Upper lobe of right lung (tissue), 1 donor: ENCODE data around the gene HTR1B. TPM values are rescaled to one million over a fixed set of nuclear protein-coding genes. Genes with fewer than 3 reads are reported as not detected.

Source experiments
- ATAC-seq: fragments of 200-7000 bp; cut with Tn5 transposase; one replicate; pipeline ENCODE4 v1.9.1; 2020; ENCODE audit warnings: mild to moderate bottlenecking, moderate library complexity
- DNase-seq: peaks from one replicate; pipeline ENCODE4 v3.0.0-alpha.2; 2020
- H3K27ac ChIP-seq: fragments of 200-600 bp; one replicate; pipeline ENCODE4 v1.8.0; 2022
- H3K27me3 ChIP-seq: fragments of 200-600 bp; one replicate; pipeline ENCODE4 v1.8.0; 2022; ENCODE audit warnings: mild to moderate bottlenecking
- H3K36me3 ChIP-seq: fragments of 200-600 bp; one replicate; pipeline ENCODE4 v1.8.0; 2022
- H3K4me1 ChIP-seq: fragments of 200-600 bp; one replicate; pipeline ENCODE4 v1.8.0; 2022
- H3K4me3 ChIP-seq: fragments of 200-600 bp; one replicate; pipeline ENCODE4 v1.8.0; 2022; ENCODE audit warnings: mild to moderate bottlenecking
- H3K9me3 ChIP-seq: fragments of 200-600 bp; one replicate; pipeline ENCODE4 v1.8.0; 2022
- intact Hi-C: fragments of 100-400 bp; cut with DNase I; formaldehyde crosslinking; loops from one replicate; pipeline ENCODE4 v1.11.0; 2022
- total RNA-seq: library from RNA; stranded (reverse); fragmentation: NEBNext Ultra II Directional; extraction: Animal tissue kit (Norgen Biotek cat#: 25700); gene quantifications from one replicate; pipeline ENCODE4 v1.2.1, GENCODE V29; 2021
- TF ChIP-seq, protein P1 (sequence below): fragments of 200-600 bp; IDR thresholded peaks from one replicate; pipeline ENCODE4 v1.8.0; 2022; ENCODE audit warnings: antibody characterized with exemption
- donor health status: DM: no; HTN: yes; CAD: no; lungs with severe emphysema.

The HTR1B gene
- total RNA-seq, 1 donor from 2014 or later, result 0.84 TPM

DNA sequence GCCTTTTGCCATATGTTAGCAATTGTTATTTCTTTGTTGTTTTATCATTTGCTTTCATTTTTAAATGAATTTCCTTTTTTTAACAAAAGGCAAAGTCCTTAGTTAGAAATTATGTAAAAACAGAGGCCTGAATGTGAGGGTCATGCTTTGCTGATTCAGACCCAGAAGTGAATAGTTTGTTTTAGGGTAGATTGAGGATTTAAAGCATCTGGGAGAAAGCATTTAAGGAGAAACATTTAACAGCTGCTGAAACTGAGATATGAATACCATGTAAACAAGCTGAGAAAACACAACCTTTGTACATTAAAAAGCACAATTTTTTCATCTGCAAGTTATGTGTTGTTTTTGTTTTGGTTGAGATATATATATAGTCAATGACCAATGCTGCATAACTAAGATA is 8.0 kb downstream of the HTR1B start:
- ATAC-seq, result no peak
- H3K4me3 ChIP-seq, result no peak overlapping the region
- TF ChIP-seq, protein P1, sequence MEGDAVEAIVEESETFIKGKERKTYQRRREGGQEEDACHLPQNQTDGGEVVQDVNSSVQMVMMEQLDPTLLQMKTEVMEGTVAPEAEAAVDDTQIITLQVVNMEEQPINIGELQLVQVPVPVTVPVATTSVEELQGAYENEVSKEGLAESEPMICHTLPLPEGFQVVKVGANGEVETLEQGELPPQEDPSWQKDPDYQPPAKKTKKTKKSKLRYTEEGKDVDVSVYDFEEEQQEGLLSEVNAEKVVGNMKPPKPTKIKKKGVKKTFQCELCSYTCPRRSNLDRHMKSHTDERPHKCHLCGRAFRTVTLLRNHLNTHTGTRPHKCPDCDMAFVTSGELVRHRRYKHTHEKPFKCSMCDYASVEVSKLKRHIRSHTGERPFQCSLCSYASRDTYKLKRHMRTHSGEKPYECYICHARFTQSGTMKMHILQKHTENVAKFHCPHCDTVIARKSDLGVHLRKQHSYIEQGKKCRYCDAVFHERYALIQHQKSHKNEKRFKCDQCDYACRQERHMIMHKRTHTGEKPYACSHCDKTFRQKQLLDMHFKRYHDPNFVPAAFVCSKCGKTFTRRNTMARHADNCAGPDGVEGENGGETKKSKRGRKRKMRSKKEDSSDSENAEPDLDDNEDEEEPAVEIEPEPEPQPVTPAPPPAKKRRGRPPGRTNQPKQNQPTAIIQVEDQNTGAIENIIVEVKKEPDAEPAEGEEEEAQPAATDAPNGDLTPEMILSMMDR, result no peak
- no peaks in the 10 kb centered on the region for H3K27me3 ChIP-seq
- no peaks in the 10 kb centered on the region for H3K36me3 ChIP-seq
- no peak for DNase-seq
- intact Hi-C loops, result no loop called here
- no peaks in the 10 kb centered on the region for H3K9me3 ChIP-seq
- no peaks in the 10 kb centered on the region for H3K4me1 ChIP-seq
- no peak overlapping the region for H3K27ac ChIP-seq

DNA sequence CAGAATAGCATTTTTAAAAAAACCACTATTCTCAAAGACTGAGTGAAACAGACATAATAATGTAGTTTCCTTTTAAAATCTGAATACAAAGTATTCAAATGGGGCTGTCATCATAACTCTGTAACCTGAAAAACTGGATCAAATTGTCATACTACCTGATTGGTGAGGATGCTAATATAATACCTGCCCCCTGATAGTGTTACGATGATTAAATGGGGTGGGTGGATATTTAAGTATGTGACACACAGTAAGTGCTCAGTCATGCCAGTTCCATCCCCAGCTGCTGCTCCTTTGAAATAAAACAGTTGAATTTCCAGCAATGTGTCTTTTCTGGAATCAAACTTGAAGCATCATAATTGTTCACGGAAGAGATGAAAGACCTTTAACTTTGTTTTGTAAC is 8.9 kb downstream of the HTR1B start:
- Histone ChIP-seq H3K9me3 (no peaks in the 10 kb centered on the region), H3K36me3 (no peaks in the 10 kb centered on the region), H3K27me3 (no peaks in the 10 kb centered on the region), H3K4me3 (no peak overlapping the region), H3K27ac (no peak overlapping the region), H3K4me1 (no peaks in the 10 kb centered on the region)
- ATAC-seq (no peak), DNase-seq (no peak)
- intact Hi-C loops, result no loop called here
- TF ChIP-seq, protein P1, result no peak

- Histone ChIP-seq H3K9me3 (no peaks in the 10 kb centered on the region), H3K36me3 (no peaks in the 10 kb centered on the region), H3K27ac (no peak overlapping the region), H3K4me3 (no peak overlapping the region), H3K4me1 (no peaks in the 10 kb centered on the region), H3K27me3 (no peaks in the 10 kb centered on the region)
- ATAC-seq (no peak), DNase-seq (no peak)
- intact Hi-C loops, result no loop called here
- TF ChIP-seq, protein P1, result no peak
Measured at GRCh38 chr6:77451466-77451865, 11.8 kb downstream of the HTR1B start.

DNA sequence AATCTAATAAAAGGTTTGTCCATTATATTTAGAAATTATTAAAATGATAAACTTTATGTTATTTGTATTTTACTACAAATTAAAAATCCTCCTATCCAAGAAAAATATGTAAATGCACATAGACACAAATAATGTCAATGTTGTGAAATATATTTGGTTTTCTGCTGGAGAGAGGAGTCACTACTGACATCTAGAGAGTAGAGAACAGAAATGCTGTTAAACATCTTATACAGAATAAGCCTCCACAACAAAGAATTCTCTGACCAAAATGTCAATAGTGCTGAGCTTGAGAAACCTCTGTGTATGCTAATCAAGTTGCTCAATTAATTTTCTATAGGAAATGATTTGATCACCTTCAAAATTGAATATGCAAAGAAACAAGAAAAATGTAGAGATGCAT is 12.4 kb downstream of the HTR1B start:
- no peaks in the 10 kb centered on the region for H3K4me1 ChIP-seq
- H3K27ac ChIP-seq, result no peak overlapping the region
- no peaks in the 10 kb centered on the region for H3K27me3 ChIP-seq
- no peaks in the 10 kb centered on the region for H3K36me3 ChIP-seq
- DNase-seq (no peak), ATAC-seq (no peak)
- intact Hi-C loops, result no loop called here
- H3K9me3 ChIP-seq, result no peaks in the 10 kb centered on the region
- TF ChIP-seq, protein P1, result no peak
- no peak overlapping the region for H3K4me3 ChIP-seq

- intact Hi-C loops, result no loop called here
- ATAC-seq, result no peak
- no peaks in the 10 kb centered on the region for H3K9me3 ChIP-seq
- TF ChIP-seq, protein P1, result no peak
- no peak overlapping the region for H3K4me3 ChIP-seq
- no peaks in the 10 kb centered on the region for H3K4me1 ChIP-seq
- DNase-seq, result no peak
- no peak overlapping the region for H3K27ac ChIP-seq
- no peaks in the 10 kb centered on the region for H3K27me3 ChIP-seq
- no peaks in the 10 kb centered on the region for H3K36me3 ChIP-seq
Measured at GRCh38 chr6:77448546-77448945, 14.7 kb downstream of the HTR1B start.

- TF ChIP-seq, protein P1, result no peak
- no peak overlapping the region for H3K27ac ChIP-seq
- no peaks in the 10 kb centered on the region for H3K9me3 ChIP-seq
- no peak for ATAC-seq
- no peaks in the 10 kb centered on the region for H3K27me3 ChIP-seq
- no peak for DNase-seq
- no peaks in the 10 kb centered on the region for H3K36me3 ChIP-seq
- no peak overlapping the region for H3K4me3 ChIP-seq
- intact Hi-C loops, result no loop called here
- no peaks in the 10 kb centered on the region for H3K4me1 ChIP-seq
Measured at GRCh38 chr6:77447254-77447653, 16.0 kb downstream of the HTR1B start.
